NCI-H82 (cell line): ENCODE measurements around the gene STRBP.
"Not testable (repeated sequence)": the region's sequence is repeated elsewhere in the genome, so short reads cannot be mapped to it uniquely, and the experiment has no call there.

ENCODE experiments used
- DNase-seq: peaks from one replicate; lab custom pipeline; 2025; lab: John Stamatoyannopoulos, UW

Gene STRBP

DNA sequence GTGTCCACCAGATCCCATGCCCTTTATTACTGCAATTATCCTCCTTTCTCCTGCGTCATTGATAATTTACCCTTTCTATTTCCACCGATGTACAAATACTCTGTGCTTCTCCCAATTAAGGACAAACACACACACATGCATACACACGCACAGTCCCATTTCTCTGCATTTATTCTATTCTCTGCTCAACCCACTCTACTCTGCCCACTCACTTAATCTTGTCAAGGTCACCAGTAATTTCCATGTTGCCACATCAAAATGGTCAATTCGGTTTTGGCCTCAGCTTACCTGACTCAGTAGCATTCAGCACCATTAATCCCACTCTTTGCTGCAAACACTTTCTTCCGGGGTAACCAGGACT lies 14.6 kb upstream of the STRBP start:
- no peak for DNase-seq

DNA sequence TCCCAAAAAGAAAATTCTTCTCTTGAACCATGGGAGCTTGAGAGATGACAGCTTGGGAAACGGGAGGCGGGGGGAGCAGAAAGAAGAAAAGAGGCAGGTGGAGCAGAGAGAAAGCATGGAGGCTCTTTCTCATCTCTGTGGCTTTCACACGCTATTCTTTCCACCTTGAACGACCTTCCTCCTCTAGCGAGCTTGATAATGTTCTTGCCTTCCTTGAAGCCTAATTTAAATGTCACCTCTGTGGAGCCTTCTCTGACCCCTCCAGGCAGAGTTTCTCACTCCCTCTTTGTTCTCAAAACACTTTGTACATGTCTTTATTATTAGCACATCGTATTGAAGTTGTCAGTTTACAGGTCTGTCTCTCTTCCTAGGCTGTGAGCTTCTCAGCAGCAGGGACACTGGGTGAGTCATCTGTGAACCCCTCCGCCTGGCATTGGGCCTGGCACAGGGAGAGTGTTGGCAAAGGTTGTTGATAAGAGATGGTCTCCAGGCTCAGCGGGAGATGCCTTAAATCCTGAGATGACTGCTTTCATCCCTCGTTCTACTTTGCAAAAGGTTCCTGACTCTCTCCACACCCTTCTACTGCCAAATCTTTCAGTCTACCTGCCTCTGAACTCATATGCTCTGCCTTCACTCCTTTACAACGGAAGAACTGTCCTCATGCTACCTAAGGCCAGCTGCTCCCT lies 14.1 kb upstream of the STRBP start:
- DNase-seq = no peak

DNA sequence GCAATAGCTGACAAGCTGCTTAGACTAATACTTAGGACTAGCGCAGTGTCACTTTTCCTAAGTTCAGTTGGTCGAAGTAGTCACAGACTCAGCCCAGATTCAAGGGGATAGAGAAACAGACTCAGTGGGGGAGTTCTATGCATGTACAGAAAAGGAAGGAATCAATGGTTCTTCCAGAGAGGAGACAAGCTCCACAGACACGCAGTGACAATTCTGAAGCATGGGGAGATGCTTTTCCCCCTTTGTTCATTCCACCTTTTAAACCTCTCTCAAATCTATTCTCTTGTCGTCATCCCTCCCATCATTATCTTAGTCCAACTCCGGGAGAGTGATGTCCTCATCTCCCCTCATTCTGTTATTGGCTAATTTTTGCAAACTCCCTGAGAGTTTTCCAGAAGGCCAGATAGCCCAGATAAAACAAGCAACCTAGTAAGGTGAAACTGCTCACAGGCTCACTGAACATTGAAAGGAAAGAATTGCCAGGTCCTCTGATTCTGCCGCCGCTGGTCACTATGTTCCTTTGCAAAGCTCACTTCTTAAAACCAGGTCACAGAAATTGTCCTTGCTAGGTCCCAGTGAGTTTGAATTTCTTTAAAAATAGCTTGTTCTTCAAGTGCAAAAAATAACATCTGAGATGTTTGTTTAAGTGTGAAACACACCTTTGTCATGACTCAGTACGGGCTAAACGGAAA lies 13.4 kb upstream of the STRBP start:
- DNase-seq = peak; percentile 20

DNA sequence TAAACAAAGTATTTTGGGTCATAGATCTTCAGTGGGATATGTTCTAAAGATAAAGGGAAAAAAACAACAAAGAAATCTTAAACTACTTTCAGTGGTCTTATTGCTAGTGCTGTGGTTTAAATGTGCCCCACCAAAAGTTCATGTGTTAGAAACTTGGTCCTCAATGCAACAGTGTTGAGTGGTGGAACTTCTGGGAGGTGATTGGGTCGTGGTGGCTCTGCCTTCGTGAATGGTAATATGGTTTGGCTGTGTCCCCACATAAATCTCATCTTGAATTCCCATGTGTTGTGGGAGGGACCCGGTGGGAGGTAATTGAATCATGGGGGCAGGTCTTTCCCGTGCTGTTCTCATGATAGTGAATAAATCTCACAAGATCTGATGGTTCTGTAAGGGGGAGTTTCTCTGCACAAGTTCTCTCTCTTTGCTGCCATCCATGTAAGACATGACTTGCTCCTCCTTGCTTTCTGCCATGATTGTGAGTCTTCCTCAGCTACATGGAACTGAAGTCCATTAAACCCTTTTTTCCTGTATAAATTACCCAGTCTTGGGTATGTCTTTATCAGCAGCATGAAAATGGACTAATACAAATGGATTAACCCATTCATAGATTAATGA lies 10.6 kb upstream of the STRBP start:
- not testable (repeated sequence) for DNase-seq

DNA sequence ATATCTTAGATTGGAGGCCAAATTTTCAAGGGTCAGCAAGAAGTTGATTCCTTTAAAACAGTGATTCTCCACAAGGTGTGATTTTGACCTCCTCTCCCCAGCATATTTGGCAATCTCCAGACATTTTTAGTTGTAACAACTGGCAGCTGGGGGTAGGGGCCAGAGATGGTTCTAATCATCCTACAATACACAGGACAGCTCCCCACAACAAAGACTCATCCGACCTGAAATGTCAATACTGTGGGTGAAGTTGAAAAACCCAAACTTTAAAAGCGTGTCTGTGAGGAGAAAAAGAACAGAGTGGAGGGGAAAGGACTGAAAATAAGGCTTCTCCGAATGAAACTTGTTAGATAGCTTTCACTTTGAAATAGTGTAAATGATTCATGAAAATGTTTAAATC lies 10.0 kb upstream of the STRBP start:
- no peak for DNase-seq

DNA sequence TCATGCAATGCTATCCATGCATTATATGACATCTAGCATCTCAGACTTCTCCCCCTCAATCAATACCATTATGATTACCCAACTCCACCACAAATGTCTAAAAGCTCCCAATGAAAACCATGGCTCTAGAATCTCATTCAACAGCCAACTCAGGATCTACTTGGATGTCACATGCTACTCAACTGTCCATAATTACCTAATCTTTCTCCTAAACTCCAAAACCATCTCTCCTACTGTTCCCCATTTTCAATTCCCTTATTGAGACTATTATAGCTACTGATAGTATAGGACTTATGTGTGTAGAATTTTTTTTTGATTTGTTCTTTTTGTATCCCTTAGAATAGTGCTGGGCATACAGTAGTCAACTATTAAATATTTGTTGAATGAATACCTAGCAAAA lies 8.2 kb upstream of the STRBP start:
- DNase-seq = no peak

DNA sequence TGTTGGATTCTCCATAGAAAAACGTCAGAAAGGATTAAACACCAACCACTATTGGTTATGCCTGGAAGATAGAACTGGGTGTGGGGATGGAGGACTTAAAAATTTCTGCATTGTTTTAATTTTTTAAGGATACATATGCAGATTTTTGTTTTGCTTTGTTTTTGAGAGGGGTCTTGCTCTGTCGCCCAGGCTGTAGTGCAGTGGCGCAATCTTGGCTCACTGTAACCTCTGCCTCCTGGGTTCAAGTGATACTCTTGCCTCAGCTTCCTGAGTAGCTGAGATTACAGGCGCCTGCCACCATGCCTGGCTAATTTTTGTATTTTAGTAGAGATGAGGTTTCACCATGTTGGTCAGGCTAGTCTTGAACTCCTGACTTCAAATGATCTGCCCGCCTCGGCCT lies 2.7 kb upstream of the STRBP start:
- not testable (repeated sequence) for DNase-seq

DNA sequence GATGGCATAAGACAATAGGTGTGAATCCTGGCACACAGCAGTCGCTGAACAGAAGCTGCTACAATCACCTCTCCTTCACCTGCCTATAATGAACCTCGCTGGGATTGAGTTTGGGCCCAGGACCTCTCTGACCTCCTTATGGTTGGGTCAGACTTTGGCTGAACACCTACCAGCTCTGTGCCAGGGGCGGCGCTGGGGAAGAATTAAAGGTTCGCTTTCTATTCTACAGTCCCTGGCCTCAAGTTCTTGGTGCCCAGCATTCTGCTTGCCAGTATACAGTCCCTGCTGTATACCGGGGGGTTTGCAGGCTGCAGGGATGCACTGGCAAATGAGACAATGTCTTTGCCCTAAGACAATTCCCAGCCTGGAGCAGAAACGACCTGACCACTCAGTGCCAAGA lies 895 bp upstream of the STRBP start:
- no peak for DNase-seq

DNA sequence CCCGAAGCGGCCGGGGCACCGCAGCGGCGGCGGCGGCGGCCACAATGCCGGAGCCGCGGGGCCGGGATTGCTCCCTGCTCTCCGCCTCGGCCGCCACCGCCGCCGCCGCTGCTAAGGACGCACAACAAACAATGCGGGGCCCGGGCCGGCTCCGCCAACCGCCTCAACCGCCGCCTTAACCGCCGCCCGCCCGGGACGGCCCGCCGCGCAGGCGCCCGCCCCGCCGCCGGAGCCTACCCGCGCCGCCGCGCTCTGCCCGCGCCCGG lies 254 bp downstream of the STRBP start:
- peak; percentile 56 for DNase-seq

DNA sequence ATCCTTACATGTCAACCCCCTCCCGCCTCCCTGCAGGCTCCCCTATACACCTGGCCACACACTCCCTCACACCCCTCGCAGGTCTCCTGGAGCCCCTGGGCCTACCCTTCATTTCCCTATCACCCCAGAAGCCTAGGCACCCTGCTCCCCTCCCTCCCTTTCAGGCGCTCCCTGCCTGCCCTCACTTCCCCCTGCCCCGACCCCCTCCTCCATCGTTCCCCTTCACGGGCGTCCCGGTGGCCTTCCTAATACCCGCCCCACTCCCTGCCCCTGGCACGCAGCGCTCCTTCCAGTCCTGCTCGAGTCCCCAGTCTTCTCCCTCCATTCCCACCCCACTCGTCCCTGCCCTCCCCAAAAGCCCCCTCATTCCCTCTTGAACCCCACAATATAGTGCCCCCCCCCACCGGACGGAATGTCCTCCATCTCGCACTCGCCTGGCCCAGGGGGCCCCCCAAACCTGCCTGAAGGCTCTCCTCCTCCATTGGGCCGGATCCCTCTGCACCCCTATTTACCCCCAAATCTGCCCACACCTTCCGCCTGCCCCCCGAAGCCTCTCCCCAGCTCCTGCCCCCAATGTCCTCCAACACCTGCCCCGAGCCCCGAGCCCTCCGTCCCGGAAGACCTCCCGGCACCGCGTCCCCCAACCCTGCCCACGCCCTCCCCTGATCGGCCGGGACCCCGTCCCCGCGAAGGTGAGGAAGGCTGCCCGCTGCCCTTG lies 746 bp downstream of the STRBP start:
- DNase-seq = peak; percentile 22

DNA sequence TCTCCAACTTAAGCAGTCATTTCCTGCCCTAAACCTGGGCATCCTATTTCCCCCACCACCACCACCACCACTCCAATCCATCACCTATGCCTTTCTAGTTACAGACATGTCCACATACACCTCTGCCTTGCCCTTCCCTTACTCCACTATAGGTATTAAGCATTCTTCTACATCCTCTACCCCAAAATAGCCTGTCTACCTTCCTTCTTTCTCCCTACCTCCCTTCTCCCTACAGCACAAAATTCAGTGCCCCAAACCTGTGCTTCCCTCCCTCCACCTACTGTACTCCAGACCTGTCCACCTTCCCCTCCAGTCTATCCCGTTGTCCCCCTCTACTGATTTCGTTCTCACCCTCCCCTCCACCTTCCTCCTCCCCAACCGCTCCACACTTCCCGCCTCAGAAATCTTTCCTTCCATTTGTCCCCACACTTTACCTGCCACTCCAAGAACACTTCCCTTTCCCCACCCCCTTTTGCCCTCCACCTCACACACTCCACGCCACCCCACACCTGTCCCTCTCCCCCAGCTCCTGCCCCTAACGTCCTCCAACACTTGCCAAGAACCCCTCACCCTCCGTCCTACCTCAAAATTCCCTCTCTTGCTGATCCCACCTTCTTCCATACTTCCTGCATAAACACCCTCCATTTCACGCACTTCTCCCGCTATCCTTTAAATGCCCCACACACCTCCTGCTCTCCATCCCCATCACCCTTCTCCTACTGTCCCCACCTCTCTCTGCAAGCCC lies 1.6 kb downstream of the STRBP start:
- no peak for DNase-seq

DNA sequence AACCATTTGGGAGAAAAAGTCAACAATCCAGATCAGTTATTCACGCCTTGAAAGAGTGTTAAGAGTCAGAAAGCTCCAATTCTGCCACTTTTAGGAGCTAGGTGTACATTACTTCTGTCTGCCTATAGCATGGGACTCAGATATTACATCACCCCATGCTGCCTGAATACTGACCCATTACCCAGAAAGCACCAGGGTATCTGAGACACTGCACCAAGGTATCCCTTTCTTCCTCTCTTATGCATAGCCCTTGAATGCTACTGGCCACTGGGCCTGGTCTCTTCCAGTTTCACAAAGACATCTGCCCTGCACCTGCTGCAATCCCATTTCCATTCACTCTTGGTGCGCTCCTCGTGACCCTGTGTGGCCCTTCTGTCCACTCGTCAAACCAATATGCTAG lies 2.6 kb downstream of the STRBP start:
- no peak for DNase-seq

DNA sequence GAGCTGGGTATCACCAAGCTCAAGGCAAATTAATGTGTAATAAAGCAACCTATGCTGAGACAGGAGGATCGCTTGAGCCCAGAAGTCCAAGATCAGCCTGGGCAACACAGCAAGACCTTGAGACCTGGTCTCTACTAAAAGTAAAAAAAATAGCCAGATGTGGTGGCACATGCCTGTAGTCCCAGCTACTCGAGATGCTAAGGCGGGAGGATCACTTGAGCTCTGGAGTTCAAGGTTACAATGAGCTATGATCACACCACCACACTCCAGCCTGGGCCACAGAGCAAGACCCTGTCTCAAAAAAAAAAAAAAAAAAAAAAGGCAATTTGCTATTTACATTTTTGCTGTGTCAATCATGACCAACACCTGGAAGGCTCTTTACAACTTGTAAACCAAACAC lies 5.2 kb downstream of the STRBP start:
- no peak for DNase-seq

DNA sequence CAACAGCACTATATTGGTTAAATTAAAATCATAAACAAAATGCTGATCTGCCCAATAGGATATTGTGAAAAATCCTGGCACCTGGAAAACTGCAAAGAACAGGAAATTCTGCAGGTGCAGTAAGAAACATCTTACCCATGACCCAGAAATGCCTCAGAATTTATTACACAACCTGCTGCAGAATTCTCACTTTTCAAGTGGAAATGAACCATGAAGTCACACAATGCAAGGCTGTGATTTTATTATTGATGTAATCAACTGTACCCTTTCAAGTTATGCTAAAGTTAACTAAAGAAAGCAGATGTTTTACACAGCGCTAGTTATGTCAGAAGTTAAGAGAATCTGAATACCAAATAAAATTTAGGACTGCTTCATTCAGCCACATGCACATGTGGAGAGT lies 6.0 kb downstream of the STRBP start:
- DNase-seq = no peak

DNA sequence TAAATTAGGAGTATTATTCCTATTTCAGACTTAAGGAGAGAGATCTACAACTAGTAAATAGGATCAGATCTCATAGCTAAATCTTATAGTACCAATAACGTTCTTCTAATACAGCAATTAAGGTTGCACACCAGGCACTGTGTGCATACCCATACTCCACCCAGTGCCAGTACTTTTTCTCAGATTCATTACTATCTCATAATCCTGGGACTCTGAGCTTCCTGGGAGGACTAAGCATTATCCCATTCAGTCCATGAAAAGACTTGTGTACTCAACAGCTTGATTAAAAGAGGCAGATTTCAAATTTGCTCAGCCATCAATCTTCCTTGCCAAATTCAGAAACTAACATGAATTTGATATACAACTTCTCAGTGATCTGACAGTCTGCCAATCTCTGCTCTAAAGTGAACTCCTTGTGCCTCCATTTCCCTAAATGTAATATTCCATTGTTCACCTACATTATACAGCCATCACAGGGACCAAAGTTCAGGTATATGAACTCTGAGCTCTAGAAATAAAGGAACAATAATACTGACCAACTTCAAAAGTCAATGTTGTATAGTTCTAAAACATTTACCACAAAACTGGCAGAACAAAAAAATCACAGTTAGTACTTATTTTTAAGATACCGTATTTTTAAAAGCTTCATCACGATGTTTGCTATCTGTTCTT lies 7.2 kb downstream of the STRBP start:
- DNase-seq = peak; percentile 60

DNA sequence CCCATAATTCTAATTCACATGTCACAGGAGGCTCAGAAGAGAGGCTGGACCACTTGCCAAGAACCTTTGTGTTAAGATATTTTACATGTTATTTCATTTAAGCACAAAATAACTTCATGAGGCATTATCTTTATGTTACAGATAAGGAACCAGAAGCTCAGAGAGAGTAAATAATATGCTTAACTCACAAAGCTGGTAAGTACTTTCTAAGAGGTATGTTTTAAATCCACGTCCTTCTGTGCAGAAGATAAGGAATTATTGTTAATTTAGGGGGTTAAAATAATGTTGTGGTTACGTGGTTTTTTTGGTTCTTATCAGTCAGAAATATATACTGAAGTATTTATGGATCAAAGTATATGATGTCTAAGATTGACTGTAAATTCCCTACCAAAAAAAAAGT lies 8.0 kb downstream of the STRBP start:
- DNase-seq = no peak

DNA sequence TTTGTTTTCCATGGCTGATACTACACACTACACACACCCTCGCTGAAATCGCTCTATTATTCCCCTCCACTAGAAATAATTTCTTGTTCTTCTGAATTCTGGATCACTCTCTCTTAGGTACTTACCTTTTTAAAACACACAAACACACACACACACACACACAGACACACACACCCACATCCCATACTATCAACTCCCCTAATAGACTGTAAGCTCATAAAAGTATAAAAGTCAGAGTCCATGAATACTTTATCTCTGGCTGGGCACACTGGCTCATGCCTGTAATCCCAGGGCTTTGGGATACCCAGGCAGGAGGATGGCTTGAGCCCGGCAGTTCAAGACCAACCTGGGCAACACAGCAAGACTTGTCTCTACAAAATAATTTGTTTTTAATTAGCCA lies 11.1 kb downstream of the STRBP start:
- no peak for DNase-seq

DNA sequence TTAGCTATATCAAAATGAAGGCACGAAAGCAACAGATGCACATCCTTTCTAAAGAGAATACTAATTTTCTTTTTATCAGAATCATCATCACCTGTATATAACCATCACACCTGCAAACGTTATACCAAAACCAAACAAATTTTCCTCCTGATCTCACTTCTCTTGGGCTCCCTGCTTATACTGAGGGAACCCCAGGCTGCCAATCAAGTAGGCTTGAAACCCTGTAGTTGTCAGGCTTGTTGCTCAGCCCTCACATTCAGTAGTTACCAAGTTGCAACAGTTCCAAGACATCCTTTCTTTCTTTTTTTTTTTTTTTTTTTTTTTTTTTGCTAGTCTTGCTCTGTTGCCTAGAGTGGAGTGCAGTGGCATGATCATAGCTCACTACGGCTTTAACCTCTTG lies 12.7 kb downstream of the STRBP start:
- no peak for DNase-seq

DNA sequence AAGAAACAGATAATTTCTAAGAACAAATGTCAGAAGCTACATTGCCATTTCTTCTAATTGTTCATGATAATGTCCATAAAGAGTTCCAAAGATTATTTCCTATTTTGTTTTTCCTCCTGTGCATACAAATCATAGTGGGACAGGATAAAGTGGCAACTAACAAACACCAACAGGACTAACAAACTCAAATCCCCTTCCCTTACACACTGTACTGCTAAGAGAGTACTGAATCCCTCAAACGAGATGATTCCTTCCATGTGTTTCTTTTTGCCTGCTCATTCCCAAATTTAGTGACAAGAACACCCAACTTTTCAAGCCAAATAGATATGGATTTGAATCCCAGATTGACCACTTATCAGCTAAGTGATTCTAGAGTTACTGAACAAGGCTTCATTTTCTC lies 15.2 kb downstream of the STRBP start:
- DNase-seq = no peak

DNA sequence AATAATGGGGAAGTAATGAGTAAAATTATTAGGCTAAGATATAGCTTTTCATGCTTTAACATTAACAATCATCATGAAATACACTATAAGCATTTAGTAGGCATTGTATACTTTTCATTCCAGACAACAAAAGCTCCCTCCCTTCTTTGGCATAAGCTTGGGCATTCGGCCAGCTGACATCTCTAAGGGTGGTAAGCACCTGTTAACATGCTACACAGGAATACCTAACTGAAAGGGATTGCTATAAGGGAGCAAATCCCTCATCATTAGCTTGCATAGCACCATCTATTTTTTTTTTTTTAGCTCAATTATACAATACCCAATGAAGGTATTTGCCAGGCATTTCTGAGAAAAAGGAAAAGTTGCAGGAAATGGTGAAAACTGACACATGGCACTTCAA lies 16.6 kb downstream of the STRBP start:
- no peak for DNase-seq

DNA sequence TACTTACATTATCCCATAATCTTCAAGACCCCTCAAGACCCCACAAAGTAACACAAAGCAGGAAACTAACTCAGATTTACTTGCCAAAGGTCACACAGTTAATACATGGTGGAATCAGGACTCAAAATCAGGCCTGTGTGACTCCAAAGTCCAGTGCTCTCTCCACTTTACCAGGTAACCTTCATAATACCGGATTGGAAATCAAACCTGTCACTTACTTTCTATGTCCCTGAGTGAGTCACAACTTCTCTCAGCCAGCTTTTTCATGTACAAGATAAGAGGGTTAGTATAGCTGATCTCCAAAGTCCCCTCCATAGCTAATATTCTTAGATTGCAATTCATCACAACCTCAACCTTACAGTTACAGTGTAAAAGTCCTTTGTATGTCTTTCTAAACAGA lies 17.1 kb downstream of the STRBP start:
- no peak for DNase-seq

DNA sequence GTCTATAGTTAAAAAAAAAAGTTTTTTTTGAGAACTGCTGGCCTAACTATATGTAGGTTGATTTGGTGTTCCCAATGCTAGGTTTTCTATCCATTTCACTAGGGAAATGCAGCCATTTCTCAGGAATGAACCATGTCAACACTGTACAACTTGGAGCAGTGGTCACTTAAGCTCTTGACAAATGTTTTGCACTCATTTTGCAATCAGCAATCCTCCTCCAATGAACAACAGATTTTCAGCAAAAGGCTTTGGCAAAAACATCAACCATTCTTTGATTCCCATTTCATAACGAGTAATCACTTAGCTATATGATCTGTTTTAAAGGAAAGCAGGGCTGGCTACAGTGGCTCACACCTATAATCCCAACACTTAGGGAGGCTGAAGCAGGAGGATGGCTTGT lies 17.9 kb downstream of the STRBP start:
- no peak for DNase-seq
